Measurements from ENCODE around the gene GAS2L1. TPM values are rescaled to one million over a fixed set of nuclear protein-coding genes. Genes with fewer than 3 reads are reported as not detected.

GAS2L1 gene
- total and polyA plus RNA-seq, 2 donors (not counting 3 experiments of a cell fraction or from before 2014, with no cell fraction given), result 30.5 to 44.0 TPM

DNA sequence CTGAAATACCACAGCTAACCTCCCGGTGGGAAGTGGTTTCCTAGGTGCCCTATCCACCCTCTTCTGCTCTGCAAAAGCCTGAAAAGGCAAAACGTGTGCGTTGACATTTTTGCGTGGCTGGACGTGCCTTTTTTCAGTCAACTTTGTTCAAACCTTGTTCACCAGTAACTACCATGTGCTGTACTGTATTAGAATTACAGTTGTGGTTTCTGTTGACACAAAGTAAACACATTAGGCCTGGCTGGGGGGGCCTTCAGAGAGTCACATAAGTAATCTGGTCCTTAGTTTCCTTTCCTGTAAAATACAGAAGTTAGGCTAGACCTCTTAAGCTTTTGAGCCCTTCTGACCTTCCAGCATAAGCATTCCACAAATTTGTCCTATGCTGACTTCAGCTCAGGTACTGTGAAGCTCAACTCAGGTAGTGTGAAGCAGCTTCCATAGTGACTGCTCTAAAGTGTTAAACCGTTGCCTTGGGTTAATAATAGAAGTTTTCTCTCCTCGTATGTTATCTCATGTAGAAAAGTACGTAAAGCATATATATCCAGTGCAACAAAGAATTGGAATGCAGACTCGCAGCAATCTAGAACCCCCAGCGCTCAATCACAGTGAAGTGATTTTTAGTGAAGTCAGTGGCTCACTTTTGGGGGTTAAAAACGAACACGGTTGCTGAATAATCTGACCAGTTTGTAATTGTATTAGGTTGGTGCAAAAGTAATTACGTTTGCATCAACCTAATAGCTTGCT lies 36.5 kb upstream of the GAS2L1 start:
- FAIRE-seq, result no peak
- no peak overlapping the region for H2AFZ ChIP-seq (ENCODE audit: low read depth, low read length)
- peak overlapping the region; percentile 89 for H3K4me2 ChIP-seq (ENCODE audit: insufficient read depth, low read length)
- H3K27me3 ChIP-seq (ENCODE audit: control insufficient read depth in 2 of 2, insufficient read depth in 2 of 2, low read length in 2 of 2), result no peaks in the 10 kb centered on the region
- H3K27ac ChIP-seq (ENCODE audit: insufficient read depth, low read depth, low read length), result no peak overlapping the region
- no peaks in the 10 kb centered on the region for H3K9me1 ChIP-seq (replicated peaks; ENCODE audit: control insufficient read depth, extremely low read depth, insufficient read depth, low read length)
- ChIA-PET CTCF (no interaction called here), POLR2A (no interaction called here)
- H3K9ac ChIP-seq (replicated peaks; ENCODE audit: extremely low read depth, insufficient read depth, low read length), result peak overlapping the region; percentile 100
- peak; percentile 16 for DNase-seq (ENCODE audit: low read depth, low spot score)
- peaks cover 19% of the 10 kb centered on the region for H4K20me1 ChIP-seq (replicated peaks; ENCODE audit: control insufficient read depth, extremely low read depth, insufficient read depth, low read length)
- intact Hi-C loops (cut with micrococcal nuclease) (loop anchor here (5.0 kb wide), 1 partner anchor 37 kb away; the partner anchor contains the start of gene GAS2L1), dilution Hi-C loops (cut with MboI; ENCODE audit: extremely low pct_ligation_motif_present, low sequenced_read_pairs) (no loop called here)
- no peaks in the 10 kb centered on the region for H3K9me3 ChIP-seq (replicated peaks; ENCODE audit: control insufficient read depth, insufficient read depth, low read length)
- no TSS peak for BruUV-seq (replicated peaks)
- TF ChIP-seq JUN (IDR thresholded peaks at IDR 0.05; ENCODE audit: borderline replicate concordance, insufficient read depth, insufficient read length, low read depth), result no peak
- no peak for TF ChIP-seq MAX (IDR thresholded peaks at IDR 0.05; ENCODE audit: insufficient read depth, insufficient read length)
- TF ChIP-seq FOS (IDR thresholded peaks at IDR 0.05; ENCODE audit: borderline replicate concordance, insufficient read depth, low read length), result no peak
- no peak for TF ChIP-seq POLR2AphosphoS5 (IDR thresholded peaks at IDR 0.05; ENCODE audit: insufficient read depth, low read depth, low read length)
- TF ChIP-seq POLR2A (IDR thresholded peaks at IDR 0.05; ENCODE audit: low read depth, low read length), result no peak
- TF ChIP-seq EZH2 (IDR thresholded peaks at IDR 0.05; ENCODE audit: borderline replicate concordance, low read depth, low read length, severe bottlenecking), result no peak
- TF ChIP-seq MYC (IDR thresholded peaks at IDR 0.05; ENCODE audit: low read depth, low read length), result no peak
- TF ChIP-seq, protein P1, sequence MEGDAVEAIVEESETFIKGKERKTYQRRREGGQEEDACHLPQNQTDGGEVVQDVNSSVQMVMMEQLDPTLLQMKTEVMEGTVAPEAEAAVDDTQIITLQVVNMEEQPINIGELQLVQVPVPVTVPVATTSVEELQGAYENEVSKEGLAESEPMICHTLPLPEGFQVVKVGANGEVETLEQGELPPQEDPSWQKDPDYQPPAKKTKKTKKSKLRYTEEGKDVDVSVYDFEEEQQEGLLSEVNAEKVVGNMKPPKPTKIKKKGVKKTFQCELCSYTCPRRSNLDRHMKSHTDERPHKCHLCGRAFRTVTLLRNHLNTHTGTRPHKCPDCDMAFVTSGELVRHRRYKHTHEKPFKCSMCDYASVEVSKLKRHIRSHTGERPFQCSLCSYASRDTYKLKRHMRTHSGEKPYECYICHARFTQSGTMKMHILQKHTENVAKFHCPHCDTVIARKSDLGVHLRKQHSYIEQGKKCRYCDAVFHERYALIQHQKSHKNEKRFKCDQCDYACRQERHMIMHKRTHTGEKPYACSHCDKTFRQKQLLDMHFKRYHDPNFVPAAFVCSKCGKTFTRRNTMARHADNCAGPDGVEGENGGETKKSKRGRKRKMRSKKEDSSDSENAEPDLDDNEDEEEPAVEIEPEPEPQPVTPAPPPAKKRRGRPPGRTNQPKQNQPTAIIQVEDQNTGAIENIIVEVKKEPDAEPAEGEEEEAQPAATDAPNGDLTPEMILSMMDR (IDR thresholded peaks at IDR 0.05; ENCODE audit: extremely low read depth in 1 of 2, insufficient read depth in 1 of 2, low read depth in 1 of 2, low read length in 2 of 2), result no peak
- TF ChIP-seq GATA2 (IDR thresholded peaks at IDR 0.05; ENCODE audit: insufficient read depth, insufficient read length, low read depth, low read length), result no peak
- peaks cover 10 to 35% of the 10 kb centered on the region in 2 experiments for H3K36me3 ChIP-seq (ENCODE audit: control insufficient read depth in 2 of 2, extremely low read depth in 1 of 2, insufficient read depth in 2 of 2, low read length in 2 of 2)
- peaks cover 40% of the 10 kb centered on the region for H3K4me1 ChIP-seq (ENCODE audit: control insufficient read depth, extremely low read depth, insufficient read depth, low read length)
- peaks cover 86% of the 10 kb centered on the region for H3K79me2 ChIP-seq (ENCODE audit: control insufficient read depth, insufficient read depth, low read length)
- peak overlapping the region; percentile 75 to 85 (median 84) for H3K4me3 ChIP-seq (replicated peaks in 1 of 3; ENCODE audit: insufficient read depth in 1 of 3, low read depth in 1 of 3, low read length in 3 of 3)
